NCI-H345 treated with DMSO at 0.1 percent for 48 hours (cell line): ENCODE results near the gene IDNK.

Experiments used
- DNase-seq: peaks from one replicate; lab custom pipeline; 2025; ENCODE audit not compliant: unreplicated experiment; lab: John Stamatoyannopoulos, UW

IDNK gene

DNA sequence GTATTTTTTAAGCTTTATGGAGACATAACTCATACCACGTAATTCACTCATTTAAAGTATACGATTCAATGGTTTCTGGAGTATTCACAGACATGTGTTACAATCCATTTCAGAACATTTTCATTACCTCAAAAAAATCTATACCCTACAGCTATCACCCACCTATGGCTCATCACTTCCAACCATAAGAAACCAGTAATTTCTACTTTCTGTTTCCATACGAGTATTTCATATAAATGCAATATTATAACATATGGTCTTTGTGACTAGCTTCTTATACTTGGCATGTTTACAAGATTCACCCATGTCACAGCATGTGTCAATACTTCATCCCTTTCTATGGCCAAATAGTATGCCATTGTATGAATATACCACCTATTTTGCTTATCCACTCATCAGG, 66.0 kb downstream of the IDNK start:
- DNase-seq: no peak

DNA sequence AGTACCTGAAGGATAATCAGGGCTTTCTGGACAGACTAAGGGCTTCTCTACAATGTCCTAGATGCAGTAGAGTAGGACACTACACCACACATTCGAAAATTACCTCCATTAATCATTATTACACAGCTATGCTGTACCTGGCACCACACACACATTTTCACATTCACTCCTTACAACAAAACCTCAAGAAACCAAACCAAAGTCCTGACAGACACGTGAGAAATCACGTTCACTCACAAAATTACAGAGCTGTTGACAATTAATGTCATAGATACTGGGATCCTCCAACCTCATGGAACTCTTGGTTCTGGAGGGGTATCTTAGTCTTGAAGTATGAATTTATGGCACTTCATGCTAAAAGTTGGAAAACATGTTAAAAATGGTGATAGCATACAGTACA, 68.5 kb downstream of the IDNK start:
- DNase-seq: no peak
